SJSA1 (cell line): Measurements from ENCODE around the gene RNASE12. TPM values are rescaled to one million over a fixed set of nuclear protein-coding genes. Genes with fewer than 3 reads are reported as not detected.
"Not testable (repeated sequence)": the region's sequence is repeated elsewhere in the genome, so short reads cannot be mapped to it uniquely, and the experiment has no call there.

Source experiments
- DNase-seq, 2 experiments: peaks; one replicate each; pipeline ENCODE4 v3.0.0-alpha.2; 2015 to 2020; ENCODE audit warnings: low spot score in 2 of 2, low read depth in 1 of 2
- H3K27ac ChIP-seq: fragments of 250-450 bp; sonication (Bioruptor Pico); 2 replicates; pipeline ENCODE4 v1.5.1; 2020; ENCODE audit warnings: mild to moderate bottlenecking, moderate library complexity
- H3K27me3 ChIP-seq: fragments of 250-450 bp; sonication (Bioruptor Pico); replicated peaks from 2 replicates; pipeline ENCODE4 v1.5.1; 2020; ENCODE audit warnings: mild to moderate bottlenecking, moderate library complexity
- H3K36me3 ChIP-seq: fragments of 250-450 bp; sonication (Bioruptor Pico); 2 replicates; pipeline ENCODE4 v1.5.1; 2020; ENCODE audit warnings: mild to moderate bottlenecking
- H3K4me1 ChIP-seq: fragments of 250-450 bp; sonication (Bioruptor Pico); replicated peaks from 2 replicates; pipeline ENCODE4 v1.6.1; 2021; ENCODE audit warnings: mild to moderate bottlenecking
- H3K4me3 ChIP-seq: fragments of 250-450 bp; sonication (Bioruptor Pico); 2 replicates; pipeline ENCODE4 v1.5.1; 2020; ENCODE audit warnings: mild to moderate bottlenecking
- H3K9me3 ChIP-seq: fragments of 250-450 bp; sonication (Bioruptor Pico); replicated peaks from 2 replicates; pipeline ENCODE4 v1.5.1; 2020; ENCODE audit warnings: mild to moderate bottlenecking
- total RNA-seq: library from RNA; depleted of rRNA; stranded (reverse); fragments of >200 nt; shearing (Covaris generic); gene quantifications from 2 replicates; pipeline ENCODE4 v1.2.3, GENCODE V29; 2014

RNASE12 gene
- total RNA-seq, 1 experiment from 2014 or later = not detected

- Histone ChIP-seq H3K27me3 (0 out of 2 replicates have a peak, but pooled peaks cover 4% of the 10 kb centered on the region), H3K9me3 (no peaks in the 10 kb centered on the region), H3K4me3 (no peak overlapping the region), H3K36me3 (no peaks in the 10 kb centered on the region), H3K27ac (no peak overlapping the region), H3K4me1 (no peaks in the 10 kb centered on the region)
- DNase-seq = no peak
Measured at GRCh38 chr14:20583142-20583541, 8.0 kb downstream of the RNASE12 start.

DNA sequence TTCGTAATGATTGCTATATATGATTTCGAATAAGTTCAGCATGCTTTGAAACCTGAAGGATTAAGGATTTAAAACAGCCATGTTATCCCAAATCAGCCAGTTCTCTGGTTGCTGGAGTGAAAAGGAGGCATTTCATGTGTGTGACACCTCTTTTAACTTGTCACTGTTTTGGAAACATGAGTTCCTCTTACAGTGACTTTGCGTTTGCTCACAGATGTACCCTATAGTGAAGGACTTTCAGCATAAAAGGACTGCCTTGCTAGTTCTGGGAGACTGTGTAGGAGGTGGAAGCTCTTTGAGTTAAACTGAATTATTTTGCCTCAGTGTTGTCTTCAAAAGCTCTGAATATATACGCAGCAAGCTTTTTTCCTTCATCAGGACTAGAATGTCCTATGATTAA is 10.9 kb downstream of the RNASE12 start:
- DNase-seq = no peak
- H3K9me3 ChIP-seq = no peaks in the 10 kb centered on the region

GRCh38 chr14:20578784-20579502 is 12.2 kb downstream of the RNASE12 start:
- no peaks in the 10 kb centered on the region for H3K4me1 ChIP-seq
- no peak for DNase-seq
- H3K9me3 ChIP-seq = no peaks in the 10 kb centered on the region
- no peaks in the 10 kb centered on the region for H3K27me3 ChIP-seq
- no peak overlapping the region for H3K4me3 ChIP-seq
- no peak overlapping the region for H3K27ac ChIP-seq
- no peaks in the 10 kb centered on the region for H3K36me3 ChIP-seq

More for the DNA sequence above, 10.9 kb downstream of the RNASE12 start:
- Histone ChIP-seq H3K36me3 (no peaks in the 10 kb centered on the region), H3K27ac (no peak overlapping the region), H3K27me3 (0 out of 2 replicates have a peak, but pooled peaks cover 4% of the 10 kb centered on the region), H3K4me1 (no peaks in the 10 kb centered on the region), H3K4me3 (no peak overlapping the region)

GRCh38 chr14:20578325-20578724 is 12.9 kb downstream of the RNASE12 start:
- no peak for DNase-seq
- H3K4me3 ChIP-seq = no peak overlapping the region

DNA sequence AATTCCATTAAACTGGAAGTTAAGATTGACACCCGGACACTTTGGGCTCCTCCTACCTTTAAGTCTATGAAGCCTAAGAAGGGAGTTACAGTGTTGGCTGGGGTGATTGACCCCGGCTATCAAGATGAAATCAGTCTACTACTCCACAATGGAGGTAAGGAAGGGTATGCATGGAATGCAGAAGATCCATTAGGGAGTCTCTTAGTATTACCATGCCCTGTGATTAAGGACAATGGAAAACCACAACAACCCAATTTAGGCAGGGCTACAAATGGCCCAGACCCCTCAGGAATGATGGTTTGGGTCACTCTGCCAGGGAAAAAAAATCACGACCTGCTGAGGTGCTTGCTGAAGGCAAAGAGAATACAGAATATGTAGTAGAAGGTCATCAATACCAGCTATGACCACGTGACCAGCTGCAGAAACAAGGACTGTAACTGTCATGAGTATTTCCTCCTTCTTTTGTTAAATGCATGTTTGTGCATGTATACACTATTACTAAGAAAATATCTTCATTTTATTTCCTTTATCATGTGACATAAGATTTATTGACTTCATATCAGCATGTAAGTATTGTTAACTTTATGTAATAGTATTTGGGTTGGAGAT is 18.7 kb downstream of the RNASE12 start:
- not testable (repeated sequence) for H3K27ac ChIP-seq, H3K4me3 ChIP-seq, H3K27me3 ChIP-seq, DNase-seq, H3K9me3 ChIP-seq, H3K36me3 ChIP-seq, H3K4me1 ChIP-seq

More at GRCh38 chr14:20578325-20578724, 12.9 kb downstream of the RNASE12 start:
- Histone ChIP-seq H3K27me3 (no peaks in the 10 kb centered on the region), H3K36me3 (no peaks in the 10 kb centered on the region), H3K27ac (no peak overlapping the region), H3K4me1 (no peaks in the 10 kb centered on the region), H3K9me3 (no peaks in the 10 kb centered on the region)

DNA sequence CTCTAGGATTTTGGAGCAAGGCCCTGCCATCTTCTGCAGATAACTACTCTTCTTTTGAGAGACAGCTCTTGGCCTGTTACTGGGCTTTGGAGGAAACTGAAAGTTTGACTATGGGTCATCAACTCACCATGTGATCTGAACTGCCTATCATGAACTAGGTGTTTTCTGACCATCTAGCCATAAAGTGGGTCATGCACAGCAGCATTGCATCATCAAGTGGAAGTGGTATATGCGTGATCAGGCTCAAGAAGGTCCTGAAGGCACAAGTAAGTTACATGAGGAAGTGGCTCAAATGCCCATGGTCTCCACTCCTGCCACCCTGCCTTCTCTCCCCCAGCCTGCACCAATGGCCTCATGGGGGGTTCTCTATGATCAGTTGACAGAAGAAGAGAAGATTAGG is 20.5 kb downstream of the RNASE12 start:
- H3K27ac ChIP-seq, H3K36me3 ChIP-seq, DNase-seq, H3K9me3 ChIP-seq, H3K4me1 ChIP-seq, H3K4me3 ChIP-seq, H3K27me3 ChIP-seq: not testable (repeated sequence)

DNA sequence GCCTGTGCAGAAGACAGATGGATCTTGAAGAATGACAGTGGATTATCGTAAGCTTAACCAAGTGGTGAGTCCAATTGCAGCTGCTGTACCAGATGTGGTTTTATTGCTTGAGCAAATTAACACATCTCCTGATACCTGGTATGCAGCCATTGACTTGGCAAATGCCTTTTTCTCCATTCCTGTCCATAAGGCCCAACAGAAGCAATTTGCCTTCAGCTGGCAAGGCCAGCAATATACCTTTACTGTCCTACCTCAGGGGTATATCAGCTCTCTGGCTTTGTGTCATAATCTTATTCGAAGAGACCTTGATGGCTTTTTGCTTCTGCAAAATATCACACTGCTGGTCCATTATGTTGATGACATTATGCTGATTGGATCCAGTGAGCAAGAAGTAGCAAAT is 21.3 kb downstream of the RNASE12 start:
- not testable (repeated sequence) for H3K4me1 ChIP-seq, H3K27ac ChIP-seq, H3K36me3 ChIP-seq, H3K27me3 ChIP-seq, DNase-seq, H3K9me3 ChIP-seq, H3K4me3 ChIP-seq

GRCh38 chr14:20569066-20569465 is 22.1 kb downstream of the RNASE12 start:
- Histone ChIP-seq H3K9me3 (no peaks in the 10 kb centered on the region), H3K36me3 (no peaks in the 10 kb centered on the region), H3K4me1 (no peaks in the 10 kb centered on the region), H3K27me3 (no peaks in the 10 kb centered on the region), H3K4me3 (no peak overlapping the region), H3K27ac (no peak overlapping the region)
- no peak for DNase-seq

GRCh38 chr14:20568393-20568792 is 22.8 kb downstream of the RNASE12 start:
- no peaks in the 10 kb centered on the region for H3K9me3 ChIP-seq

DNA sequence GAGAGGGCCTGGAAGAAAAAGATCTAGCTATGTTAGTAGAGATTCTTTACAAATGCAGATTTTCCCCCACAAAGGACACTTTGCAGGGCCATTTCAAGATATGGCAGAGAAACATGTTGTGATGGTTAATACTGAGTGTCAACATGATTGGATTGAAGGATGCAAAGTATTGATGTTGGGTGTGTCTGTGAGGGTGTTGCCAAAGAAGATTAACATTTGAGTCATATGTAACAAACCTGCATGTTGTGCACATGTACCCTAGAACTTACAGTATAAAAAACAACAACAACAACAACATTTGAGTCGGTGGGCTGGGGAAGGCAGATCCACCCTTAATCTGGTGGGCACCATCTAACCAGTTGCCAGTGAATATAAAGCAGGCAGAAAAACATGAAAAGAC is 24.0 kb downstream of the RNASE12 start:
- not testable (repeated sequence) for H3K4me3 ChIP-seq, H3K27ac ChIP-seq, H3K27me3 ChIP-seq, H3K4me1 ChIP-seq, H3K9me3 ChIP-seq, DNase-seq, H3K36me3 ChIP-seq

More at GRCh38 chr14:20568393-20568792, 22.8 kb downstream of the RNASE12 start:
- no peak overlapping the region for H3K4me3 ChIP-seq
- no peaks in the 10 kb centered on the region for H3K27me3 ChIP-seq
- H3K36me3 ChIP-seq = no peaks in the 10 kb centered on the region
- H3K4me1 ChIP-seq = no peaks in the 10 kb centered on the region
- DNase-seq = no peak
- H3K27ac ChIP-seq = no peak overlapping the region

DNA sequence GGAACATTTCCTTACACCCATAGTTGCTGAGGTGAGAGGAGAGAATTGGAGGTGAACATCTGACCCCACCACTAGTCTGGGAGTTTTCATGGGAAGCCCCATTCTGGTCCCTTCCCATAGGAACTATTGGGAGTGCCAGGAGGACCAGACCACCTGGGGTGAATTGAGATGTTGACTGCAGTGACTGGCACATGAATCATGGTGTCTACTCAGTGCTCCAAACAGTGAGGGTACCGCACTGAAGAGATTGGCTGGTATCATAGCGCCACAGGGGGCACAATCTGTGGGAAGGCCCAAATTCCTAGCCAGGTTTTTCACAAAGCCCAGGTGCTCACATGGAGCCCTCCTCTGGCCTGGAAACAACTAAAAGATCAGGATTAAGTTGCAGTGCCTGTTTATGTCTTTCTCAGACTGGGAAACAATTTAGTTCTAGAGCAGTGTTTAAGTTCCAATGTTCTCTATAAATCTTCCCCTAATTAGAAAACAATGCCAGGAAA is 26.6 kb downstream of the RNASE12 start:
- no peak overlapping the region for H3K4me3 ChIP-seq
- no peaks in the 10 kb centered on the region for H3K9me3 ChIP-seq
- no peak for DNase-seq
- no peaks in the 10 kb centered on the region for H3K4me1 ChIP-seq
- H3K27me3 ChIP-seq = no peaks in the 10 kb centered on the region
- no peaks in the 10 kb centered on the region for H3K36me3 ChIP-seq
- H3K27ac ChIP-seq = no peak overlapping the region

DNA sequence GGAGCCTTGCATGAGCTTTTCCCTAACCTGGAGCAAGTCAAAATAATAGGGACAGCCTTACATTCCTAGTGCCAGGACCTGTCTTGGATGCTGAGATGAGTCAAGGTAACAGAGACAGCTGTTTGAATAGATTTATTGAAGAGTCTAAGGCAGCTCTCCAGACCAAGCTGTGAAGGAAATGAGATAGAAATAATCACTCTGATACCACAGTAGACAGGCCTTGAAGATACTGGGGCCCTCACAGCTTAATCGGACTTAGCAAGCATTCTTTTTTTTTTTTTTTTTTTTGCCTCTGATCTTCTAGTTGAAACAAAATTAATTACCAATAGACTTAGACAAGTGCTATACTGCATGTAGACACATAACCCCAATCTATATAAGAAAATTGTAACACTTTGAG is 27.2 kb downstream of the RNASE12 start:
- Histone ChIP-seq H3K9me3 (no peaks in the 10 kb centered on the region), H3K27ac (no peak overlapping the region), H3K4me3 (no peak overlapping the region), H3K27me3 (no peaks in the 10 kb centered on the region), H3K4me1 (no peaks in the 10 kb centered on the region), H3K36me3 (no peaks in the 10 kb centered on the region)
- DNase-seq = no peak

DNA sequence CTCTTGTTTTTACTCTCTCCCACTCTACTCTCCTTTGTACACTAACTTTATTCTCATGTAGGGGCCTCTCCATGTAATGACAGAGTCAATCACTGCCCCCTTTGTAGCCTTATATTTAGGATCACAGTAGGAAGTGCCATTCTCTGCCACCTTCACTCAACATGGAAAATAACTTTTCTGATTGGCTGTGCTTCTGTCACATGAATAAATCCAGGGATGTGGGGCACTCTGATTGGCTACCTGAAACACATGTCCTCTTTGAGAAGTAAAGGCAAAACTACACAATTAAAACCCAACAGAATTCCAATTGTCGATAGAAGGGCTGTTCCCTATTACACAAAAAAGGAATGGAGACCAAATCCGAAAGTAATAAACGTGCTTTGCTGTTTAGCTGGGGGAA is 30.2 kb downstream of the RNASE12 start, which contains the start of gene RNASE9:
Gene RNASE9, minus strand, starts transcription at position 87 of the 400 bp plus-strand sequence.
- Histone ChIP-seq H3K9me3 (no peaks in the 10 kb centered on the region), H3K27ac (no peak within 1 kb of the TSS), H3K27me3 (no peaks in the 10 kb centered on the region), H3K4me1 (no peaks in the 10 kb centered on the region), H3K4me3 (no peak within 1 kb of the TSS), H3K36me3 (no peaks in the 10 kb centered on the region)
- DNase-seq = no peak

- Histone ChIP-seq H3K4me3 (no peak overlapping the region), H3K36me3 (no peaks in the 10 kb centered on the region), H3K27ac (no peak overlapping the region), H3K27me3 (no peaks in the 10 kb centered on the region), H3K4me1 (no peaks in the 10 kb centered on the region), H3K9me3 (no peaks in the 10 kb centered on the region)
- DNase-seq = no peak
Measured at GRCh38 chr14:20559461-20559904, 31.7 kb downstream of the RNASE12 start.
